ENCODE results near the gene AQP1. TPM values are rescaled to one million over a fixed set of nuclear protein-coding genes. Genes with fewer than 3 reads are reported as not detected.

Gene AQP1
- total and polyA plus RNA-seq, 2 experiments from 2014 or later = 35.6 to 51.1 TPM

- Histone ChIP-seq H3K4me1 (ENCODE audit: low read depth) (no peaks in the 10 kb centered on the region), H3K27ac (no peak overlapping the region), H3K27me3 (no peaks in the 10 kb centered on the region), H3K4me3 (no peak overlapping the region), H3K36me3 (no peaks in the 10 kb centered on the region), H3K9me3 (ENCODE audit: low read depth) (no peaks in the 10 kb centered on the region)
- TF ChIP-seq, protein P1, sequence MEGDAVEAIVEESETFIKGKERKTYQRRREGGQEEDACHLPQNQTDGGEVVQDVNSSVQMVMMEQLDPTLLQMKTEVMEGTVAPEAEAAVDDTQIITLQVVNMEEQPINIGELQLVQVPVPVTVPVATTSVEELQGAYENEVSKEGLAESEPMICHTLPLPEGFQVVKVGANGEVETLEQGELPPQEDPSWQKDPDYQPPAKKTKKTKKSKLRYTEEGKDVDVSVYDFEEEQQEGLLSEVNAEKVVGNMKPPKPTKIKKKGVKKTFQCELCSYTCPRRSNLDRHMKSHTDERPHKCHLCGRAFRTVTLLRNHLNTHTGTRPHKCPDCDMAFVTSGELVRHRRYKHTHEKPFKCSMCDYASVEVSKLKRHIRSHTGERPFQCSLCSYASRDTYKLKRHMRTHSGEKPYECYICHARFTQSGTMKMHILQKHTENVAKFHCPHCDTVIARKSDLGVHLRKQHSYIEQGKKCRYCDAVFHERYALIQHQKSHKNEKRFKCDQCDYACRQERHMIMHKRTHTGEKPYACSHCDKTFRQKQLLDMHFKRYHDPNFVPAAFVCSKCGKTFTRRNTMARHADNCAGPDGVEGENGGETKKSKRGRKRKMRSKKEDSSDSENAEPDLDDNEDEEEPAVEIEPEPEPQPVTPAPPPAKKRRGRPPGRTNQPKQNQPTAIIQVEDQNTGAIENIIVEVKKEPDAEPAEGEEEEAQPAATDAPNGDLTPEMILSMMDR (IDR thresholded peaks at IDR 0.05; ENCODE audit: low read depth, low read length) = no peak
- no peak for DNase-seq (ENCODE audit: low read depth in 1 of 2, low spot score in 1 of 2)
Measured at GRCh38 chr7:30871655-30872054, 40.0 kb upstream of the AQP1 start.

DNA sequence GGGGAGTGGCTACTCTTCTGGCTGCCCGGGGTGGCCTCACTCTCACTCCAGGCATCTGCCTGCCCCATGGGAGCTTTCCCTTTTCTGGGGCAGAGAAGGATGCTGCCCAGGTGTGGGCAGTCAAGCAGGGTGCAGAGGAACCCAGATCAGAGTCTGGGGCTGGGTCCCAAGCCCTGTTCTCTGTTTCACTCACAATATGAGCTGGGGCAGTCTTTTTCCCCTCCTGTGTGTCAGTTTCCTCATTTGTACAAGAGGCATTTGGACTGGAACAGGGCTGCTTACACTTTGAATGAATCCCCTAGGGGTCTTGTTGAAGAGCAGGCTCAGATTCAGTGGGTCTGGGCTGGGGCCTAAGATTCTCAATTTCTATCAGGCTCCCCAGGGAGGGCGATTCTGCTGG is 38.4 kb upstream of the AQP1 start:
- Histone ChIP-seq H3K4me3 (no peak overlapping the region), H3K4me1 (ENCODE audit: low read depth) (no peaks in the 10 kb centered on the region), H3K27me3 (no peaks in the 10 kb centered on the region), H3K27ac (no peak overlapping the region), H3K36me3 (no peaks in the 10 kb centered on the region), H3K9me3 (ENCODE audit: low read depth) (no peaks in the 10 kb centered on the region)
- TF ChIP-seq, protein P1 (IDR thresholded peaks at IDR 0.05; ENCODE audit: low read depth, low read length) = no peak
- no peak for DNase-seq (ENCODE audit: low read depth in 1 of 2, low spot score in 1 of 2)

DNA sequence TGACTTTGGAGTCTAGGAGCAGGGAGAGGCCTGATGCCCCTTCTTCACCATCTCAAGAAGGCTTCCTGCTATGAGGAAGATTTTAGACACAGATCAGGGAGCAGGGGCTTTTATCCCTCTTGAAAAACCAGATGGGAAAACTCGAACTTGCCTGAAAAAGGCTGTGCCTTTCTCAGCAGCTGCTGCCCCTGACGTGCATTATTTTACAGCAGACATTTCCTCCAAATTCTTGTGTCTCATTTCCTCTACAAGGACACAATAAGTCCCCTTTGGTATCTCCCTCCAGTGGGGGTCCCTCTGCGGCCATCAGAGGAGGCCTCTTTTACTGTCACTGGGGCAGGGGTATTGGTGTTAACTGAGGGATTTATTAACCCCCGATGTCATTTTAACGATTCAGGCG is 38.0 kb upstream of the AQP1 start:
- TF ChIP-seq, protein P1 (IDR thresholded peaks at IDR 0.05; ENCODE audit: low read depth, low read length) = no peak
- H3K4me3 ChIP-seq = no peak overlapping the region
- no peak overlapping the region for H3K27ac ChIP-seq
- no peaks in the 10 kb centered on the region for H3K36me3 ChIP-seq
- no peak for DNase-seq (ENCODE audit: low read depth in 1 of 2, low spot score in 1 of 2)
- H3K4me1 ChIP-seq (ENCODE audit: low read depth) = no peaks in the 10 kb centered on the region
- H3K27me3 ChIP-seq = no peaks in the 10 kb centered on the region
- H3K9me3 ChIP-seq (ENCODE audit: low read depth) = no peaks in the 10 kb centered on the region

GRCh38 chr7:30874656-30875302 is 36.9 kb upstream of the AQP1 start:
- Histone ChIP-seq H3K9me3 (ENCODE audit: low read depth) (no peaks in the 10 kb centered on the region), H3K4me1 (ENCODE audit: low read depth) (peaks cover 7% of the 10 kb centered on the region), H3K4me3 (no peak overlapping the region), H3K36me3 (no peaks in the 10 kb centered on the region), H3K27ac (no peak overlapping the region), H3K27me3 (no peaks in the 10 kb centered on the region)
- DNase-seq (ENCODE audit: low read depth in 1 of 2, low spot score in 1 of 2) = no peak
- TF ChIP-seq, protein P1 (IDR thresholded peaks at IDR 0.05; ENCODE audit: low read depth, low read length) = no peak

GRCh38 chr7:30877015-30877769 is 34.5 kb upstream of the AQP1 start:
- no peak overlapping the region for H3K27ac ChIP-seq
- TF ChIP-seq, protein P1 (IDR thresholded peaks at IDR 0.05; ENCODE audit: low read depth, low read length) = no peak
- H3K4me1 ChIP-seq (ENCODE audit: low read depth) = peaks cover 14% of the 10 kb centered on the region
- H3K9me3 ChIP-seq (ENCODE audit: low read depth) = no peaks in the 10 kb centered on the region
- H3K36me3 ChIP-seq = no peaks in the 10 kb centered on the region
- H3K4me3 ChIP-seq = no peak overlapping the region
- no peaks in the 10 kb centered on the region for H3K27me3 ChIP-seq
- no peak for DNase-seq (ENCODE audit: low read depth in 1 of 2, low spot score in 1 of 2)
